KG1 (cell line): ENCODE measurements around the gene ATP10A.
A peak's percentile ranks its signal among the peaks of the same experiment; 100 is the strongest.

ENCODE experiments used
- DNase-seq: peaks from one replicate; lab custom pipeline; 2025; lab: John Stamatoyannopoulos, UW

The ATP10A gene

DNA sequence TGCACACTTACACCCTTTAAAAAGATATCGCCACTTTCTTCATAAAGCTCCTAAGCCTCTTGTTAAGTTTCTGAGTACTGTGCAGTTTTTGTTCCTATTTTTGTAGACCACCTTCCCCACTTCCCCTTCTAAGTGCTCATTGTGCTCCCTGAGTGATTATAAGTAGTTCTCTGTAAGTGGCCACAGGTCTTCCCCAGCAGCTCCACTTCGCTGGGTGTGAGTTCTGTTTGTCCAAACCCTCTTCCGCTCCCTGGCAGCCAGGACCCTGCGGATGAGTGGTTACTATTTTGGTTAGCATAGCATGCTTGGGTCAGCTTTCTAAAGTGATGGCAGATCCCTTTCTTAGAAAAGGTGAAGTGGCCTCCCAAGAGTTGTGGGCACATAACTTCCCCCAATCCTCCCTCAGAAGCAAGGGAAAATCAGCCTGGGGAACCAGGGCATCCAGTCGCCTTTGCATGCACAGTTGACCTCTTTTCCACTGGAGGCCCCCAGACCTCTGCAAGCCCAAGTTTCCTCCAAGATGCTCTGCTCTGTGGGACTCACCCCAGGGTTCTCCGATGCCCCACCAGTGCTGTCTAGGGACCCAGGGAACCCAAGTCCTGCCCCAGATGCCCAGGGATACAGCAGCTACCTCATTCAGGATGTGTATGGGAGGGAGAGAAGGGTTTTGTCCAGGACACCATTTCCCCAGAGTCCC is 69.6 kb downstream of the ATP10A start:
- DNase-seq, result peak; percentile 72

DNA sequence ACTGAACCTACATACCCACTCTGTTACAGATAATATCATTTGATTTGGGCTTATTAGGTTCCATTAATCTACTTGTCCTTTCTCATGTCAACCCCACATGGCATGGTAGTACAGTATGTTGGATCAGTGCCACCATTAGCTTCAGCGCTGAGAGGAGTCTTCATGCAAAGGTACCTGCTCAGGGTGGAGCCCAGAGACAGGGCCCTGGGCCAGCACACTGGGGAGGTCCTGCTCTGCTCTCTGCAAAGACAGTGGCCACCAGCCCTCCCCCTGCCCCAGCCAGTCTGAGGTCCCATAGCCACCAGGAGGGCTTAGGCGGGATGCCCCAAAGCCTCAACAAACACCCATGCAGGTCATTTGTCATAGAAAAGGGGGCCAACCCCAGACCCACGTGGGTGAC is 71.0 kb downstream of the ATP10A start:
- no peak for DNase-seq

DNA sequence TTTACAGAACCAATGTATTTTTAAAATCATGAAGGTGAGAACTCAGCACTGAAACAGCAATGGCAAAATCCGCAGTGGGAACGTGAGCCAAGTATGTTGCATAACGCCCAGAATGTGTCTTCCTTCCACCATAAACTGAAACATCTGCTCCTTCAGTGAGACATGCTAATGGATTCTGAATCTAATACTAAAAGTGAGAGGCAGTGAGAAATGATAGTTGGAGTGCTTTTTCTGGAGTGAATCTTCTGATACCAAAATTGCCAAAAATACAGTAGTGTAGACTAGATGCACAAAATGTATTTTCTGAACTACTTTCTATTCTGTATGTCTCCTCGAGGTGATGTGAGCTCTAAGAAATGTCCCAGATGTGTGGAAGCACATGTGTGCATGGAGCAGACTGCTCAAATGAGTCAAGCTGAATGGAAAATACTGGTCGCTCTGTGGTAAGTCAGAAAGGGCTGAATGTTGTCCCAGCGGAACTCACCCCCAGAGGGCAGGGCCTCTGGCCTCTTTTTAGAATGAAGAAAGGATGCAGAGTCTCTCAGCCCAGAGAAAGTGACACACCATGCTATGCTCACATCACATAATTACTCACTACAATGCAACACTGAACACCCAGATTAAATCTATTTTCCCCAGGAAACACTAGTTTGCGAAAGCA is 73.0 kb downstream of the ATP10A start:
- DNase-seq, result no peak

DNA sequence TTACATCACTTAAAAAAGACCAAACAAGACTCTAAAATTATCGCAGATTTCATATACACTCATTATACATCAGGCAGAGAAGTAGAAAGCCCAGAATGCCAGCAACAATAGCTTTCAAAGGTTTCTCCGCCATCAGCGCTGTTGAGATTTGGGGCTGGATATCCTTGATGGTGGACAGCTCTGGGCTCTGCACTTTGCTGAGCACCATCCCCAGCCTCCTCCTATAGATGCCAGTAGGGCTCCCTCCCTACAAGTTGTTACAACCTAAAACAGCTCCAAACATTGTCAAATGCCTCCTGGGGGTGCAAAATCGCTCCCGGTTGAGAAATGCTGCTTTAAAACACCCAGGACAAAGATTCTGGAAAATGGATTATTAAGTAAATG is 73.5 kb downstream of the ATP10A start:
- DNase-seq, result no peak

DNA sequence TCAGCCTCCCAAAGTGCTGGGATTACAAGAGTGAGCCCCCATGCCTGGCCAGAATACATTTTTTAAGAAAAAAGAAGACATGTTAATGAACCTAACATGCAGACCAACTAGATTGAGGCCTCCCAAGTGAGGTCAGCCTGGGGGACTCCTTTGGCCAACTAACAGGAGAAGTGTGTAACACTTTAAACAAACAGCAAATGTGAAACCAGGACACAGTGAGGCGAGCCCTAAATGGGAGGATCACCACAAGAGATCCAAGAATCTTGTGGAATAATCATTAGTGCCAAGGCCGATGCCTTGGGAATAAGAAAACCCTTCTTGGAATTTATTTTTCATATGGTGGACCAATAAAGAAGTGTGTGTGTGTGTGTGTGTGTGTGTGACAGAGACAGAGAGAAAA is 73.9 kb downstream of the ATP10A start:
- no peak for DNase-seq

DNA sequence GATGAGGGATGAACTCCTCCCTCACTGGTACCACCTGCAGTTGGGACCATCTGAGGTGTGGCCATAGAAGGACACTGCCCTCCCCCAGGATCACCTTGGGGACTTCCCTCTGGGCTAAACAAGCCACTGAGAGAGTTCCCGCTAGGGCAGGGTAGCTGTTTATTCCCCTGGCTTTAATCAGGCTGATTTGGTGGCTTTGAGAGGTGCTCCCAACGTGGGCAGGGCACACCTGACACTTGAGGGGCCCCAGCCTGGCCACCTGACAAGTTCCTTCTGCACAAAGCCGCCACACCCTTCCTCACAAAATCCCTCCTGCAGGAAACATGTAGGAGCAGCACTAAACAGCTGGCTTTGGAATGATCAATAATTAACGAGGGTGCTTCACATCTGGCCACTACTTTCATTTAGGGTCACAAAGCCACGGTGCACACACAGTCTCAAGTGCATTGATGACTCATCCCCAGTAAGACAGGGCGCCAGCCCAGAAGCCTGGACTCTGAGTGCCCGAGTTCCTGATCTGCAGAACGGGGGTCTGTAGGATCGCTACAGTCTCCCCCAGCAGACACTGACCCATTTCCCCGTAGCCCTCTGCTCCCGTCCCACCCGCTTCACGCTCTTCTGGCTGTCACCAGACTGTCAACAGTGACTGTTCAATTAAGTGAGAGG is 75.1 kb downstream of the ATP10A start:
- DNase-seq, result no peak

DNA sequence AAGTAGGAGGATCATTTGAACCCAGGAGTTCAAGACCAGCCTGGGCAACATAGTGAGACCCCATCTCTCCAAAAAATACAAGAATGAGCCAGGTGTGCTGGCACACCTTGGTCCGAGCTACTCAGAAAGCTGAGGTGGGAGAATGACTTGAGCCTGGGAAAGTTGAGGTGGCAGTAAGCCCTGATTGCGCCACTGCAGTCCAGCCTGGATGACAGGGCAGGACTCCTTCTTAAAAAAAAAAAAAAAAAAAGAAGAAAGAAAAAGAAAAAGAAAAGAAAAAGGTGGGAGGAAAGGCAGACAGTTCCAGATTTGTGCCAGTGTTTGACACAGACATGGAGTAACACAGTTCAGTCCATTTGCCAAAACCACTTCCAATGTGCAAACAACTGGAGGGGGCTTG is 75.7 kb downstream of the ATP10A start:
- DNase-seq, result no peak

DNA sequence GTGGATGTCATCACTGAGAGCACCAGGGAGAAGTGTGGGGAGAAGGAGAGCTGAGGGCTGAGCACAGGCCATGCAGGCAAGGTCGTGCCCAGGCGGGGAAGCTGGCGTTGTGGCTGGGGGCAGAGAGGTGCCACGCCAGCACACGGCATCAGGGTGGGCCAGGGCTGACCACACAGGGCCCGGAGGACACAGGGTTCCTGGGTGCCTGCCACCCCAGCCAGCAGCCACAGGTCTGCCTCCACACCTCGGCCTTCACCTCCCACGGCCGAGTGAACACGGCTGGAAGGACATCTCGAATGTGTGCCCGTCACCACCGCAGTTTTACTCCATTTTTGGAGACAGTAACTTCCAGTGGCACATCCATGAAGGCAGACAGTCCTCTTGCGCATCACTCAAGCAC is 77.1 kb downstream of the ATP10A start:
- DNase-seq, result no peak

DNA sequence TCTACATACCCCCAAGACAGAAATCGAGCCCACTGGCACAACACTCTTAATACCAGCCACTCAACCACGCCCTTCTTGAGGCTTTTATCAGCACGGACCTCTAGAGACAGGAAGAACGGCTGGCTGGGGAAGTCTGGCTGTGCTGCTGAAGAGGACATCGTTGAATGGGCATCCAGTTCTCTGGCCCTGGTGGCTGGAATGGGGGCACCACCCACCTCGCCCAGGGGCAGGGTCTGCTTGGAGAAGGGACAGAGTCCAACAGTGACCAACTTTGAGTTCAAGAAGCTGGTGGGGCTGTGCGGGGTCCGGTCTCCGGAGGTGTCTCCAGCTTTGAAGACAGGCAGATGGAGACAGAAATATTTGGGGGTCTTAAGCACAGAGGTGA is 77.5 kb downstream of the ATP10A start:
- no peak for DNase-seq

DNA sequence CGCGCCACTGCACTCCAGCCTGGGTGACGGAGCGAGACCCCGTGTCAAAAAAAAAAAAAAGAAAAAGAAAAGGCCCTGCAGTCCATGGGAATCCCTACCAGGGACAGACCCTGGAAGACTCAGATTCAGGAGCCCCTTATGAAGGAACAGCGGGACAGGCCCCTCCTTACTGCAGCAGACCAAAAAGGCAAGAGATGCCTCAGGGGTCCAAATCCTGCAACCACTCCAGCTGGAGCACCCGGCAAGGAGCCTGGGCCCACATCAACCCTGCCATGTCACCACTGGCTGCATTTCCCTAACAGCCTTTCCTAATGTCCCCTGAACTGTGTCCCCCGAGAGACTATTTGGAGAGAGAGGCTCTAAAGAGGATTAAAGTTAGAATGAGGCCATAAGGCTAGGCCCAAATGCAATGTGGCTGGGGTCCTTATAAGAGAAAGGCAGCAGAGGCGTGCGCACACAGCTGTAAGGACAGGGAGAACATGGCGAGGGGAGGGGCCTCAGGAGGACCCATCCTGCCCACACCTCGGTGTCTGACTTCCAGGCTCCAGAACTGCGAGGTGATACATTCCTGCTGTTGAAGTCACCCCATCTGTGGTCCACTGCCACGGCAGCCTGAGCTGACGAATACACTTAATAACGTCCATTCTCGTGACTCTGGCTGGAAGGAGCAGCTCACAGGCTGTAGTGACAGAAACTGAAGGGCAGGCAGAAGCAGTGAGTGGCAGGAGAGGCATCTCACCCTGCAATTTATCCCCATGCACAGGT is 78.1 kb downstream of the ATP10A start:
- DNase-seq, result no peak

DNA sequence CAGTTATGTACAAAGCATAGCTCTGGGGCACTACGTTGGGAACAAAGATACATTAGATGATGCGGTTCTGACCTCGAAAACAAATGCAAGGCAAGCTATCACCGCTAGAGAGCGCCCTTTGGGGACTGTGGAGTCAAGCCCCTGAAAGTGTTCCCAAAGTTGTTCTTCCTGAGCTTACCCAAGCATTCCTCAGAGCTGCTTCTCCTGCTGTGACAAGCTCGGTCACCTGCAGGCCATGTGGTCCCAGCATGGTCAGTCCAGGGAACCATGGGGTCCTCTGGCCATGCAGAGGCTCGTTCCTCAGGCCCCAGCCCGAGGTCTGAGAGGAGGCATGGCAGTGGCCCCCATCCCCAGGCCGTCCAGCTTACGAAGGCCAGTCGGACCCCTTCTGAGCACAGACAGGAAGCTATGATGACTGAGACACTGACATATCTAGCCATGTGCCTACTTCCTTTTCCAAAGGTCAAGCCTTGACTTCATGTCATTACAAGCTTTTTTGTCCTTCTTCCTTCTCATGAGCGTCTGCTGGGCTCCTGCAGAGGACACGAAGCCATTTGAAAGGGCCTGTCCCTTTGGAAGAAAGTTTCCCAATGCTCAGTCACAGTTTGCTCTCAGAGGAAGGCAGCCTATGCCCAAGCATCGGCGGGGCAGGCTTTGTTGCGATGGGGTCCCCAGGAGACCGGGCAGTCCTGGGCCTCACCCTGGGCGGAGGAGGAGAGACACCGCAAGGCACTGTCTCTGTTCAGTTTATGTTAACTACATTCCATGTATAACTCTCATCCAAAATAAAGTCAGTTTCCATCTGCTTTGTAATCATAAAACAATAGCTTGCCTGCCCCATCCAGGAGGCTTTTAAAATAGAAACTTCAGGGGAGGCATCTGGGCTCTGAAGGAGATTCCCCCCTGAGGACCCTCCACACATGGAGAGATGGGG is 79.3 kb downstream of the ATP10A start:
- no peak for DNase-seq

DNA sequence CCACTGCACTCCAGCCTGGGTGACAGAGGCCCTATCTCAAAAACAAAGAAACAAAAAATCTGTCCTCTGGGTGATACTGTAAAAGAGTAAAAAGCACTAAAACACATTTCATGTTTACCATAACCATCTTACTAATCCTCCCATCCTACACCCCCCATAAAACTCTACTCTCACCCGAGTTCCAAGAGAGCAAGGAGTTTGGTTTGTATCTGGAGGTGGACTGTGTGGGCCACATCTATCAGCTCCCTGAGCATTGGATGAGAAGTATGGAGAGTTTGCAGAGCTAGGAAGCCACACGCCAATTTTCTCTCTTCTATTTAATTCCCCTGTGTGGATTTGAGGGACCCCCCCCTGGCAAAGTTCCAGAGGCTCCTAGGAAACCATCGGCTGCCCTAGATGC is 80.0 kb downstream of the ATP10A start:
- DNase-seq, result no peak

DNA sequence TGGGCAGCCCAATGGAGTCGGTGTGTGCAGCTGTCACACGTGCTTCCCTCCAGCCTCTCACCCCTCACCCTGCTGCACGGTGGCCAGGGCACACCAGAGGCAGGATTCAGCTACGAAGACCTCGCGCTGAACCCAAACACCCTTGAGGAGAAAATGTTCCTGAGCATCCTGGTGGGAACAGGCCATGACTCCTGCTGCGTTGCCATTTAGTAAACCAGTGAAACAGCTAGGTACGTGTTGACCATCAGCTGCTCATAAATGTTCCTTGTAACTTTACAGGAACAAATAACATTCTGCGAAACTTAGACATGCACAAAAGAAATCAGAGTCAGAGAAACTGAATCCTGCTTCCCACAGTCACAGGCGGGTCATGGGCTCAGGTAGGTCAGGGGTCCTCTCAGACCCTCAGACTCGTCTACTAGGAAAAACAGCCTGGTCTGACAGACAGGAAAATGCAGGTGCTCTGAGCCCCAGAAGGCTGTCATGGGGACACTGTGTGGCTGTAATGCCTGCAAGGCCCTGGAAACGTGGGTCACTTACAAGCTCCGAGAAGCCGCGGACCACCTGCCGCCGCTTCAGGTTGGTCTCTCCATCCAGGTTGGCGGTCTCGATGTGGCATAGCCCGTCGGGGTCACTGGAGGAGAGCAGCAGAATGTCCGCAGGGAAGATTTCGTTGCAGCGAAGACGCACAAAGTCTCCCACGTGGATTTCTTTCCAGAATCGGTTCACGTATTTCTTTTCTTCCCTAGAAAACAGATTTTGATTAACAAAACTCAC is 82.5 kb downstream of the ATP10A start:
- DNase-seq, result no peak

DNA sequence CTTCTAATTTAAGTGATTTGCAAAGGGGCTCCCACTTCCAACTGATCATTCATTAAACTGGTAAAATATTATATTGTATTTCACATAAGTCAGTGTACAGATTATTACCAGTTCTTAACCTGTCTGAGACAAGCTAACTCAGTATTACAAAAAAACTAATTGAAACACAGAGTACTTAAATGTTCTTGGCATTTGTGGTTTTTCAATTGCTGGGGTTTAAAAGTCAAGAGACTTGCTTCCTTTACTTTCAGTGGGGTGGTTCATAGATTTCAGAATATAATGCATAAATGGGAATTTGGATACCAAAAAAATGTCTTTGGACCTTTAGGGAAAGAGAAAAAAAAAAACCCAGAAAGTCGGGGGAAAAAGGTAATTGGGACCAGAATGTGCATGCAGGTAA is 85.0 kb downstream of the ATP10A start:
- no peak for DNase-seq

DNA sequence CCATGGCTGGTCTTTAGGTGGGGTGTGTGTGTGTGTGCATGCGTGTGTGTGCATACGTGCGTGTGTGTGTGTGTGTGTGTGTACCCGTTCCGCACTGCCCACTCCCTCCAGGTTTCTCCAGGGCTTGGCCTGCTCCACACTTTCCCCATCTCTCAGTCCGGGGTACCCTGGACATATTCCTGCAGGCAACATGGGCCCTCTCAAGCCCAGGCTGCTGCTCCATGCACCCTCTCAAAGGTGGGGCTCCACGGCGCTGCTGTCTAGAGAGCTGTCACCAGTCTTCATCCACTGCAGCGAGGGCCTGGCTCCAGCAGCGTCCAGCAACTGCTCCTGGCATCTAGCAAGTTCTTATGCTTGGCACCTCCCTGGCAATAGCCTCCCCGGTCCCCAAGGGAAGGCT is 86.1 kb downstream of the ATP10A start:
- DNase-seq, result no peak

DNA sequence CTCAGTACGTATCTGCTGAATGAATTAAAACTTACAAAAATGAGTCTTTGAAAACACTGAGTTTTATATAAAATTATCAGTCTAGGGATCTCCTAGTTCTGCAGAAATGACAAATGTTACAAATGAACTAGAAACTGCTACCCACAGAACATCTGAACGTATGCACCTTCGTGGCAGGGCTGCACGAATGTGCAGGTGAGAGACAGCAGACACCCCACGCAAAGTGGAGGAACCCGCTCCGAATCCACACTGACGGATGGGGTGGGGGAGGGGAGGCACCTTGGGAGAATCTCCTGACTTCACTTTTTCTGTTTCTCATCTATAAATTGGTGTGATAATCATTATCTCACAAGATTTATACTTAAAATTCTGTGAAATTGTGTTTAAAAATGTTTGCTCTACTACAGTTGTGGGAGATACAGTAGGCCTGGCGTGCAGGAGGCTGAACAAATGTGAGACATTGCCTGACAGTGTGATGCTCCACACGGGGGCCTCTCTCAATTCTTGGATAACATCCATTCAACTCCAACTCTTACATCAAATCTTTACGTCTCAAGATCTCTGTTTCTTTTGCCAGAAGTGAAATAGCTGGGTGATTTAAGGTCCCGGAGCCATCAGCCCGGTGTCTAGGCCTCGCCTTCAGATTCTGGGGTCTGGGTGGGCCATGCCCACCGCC is 86.9 kb downstream of the ATP10A start:
- no peak for DNase-seq

DNA sequence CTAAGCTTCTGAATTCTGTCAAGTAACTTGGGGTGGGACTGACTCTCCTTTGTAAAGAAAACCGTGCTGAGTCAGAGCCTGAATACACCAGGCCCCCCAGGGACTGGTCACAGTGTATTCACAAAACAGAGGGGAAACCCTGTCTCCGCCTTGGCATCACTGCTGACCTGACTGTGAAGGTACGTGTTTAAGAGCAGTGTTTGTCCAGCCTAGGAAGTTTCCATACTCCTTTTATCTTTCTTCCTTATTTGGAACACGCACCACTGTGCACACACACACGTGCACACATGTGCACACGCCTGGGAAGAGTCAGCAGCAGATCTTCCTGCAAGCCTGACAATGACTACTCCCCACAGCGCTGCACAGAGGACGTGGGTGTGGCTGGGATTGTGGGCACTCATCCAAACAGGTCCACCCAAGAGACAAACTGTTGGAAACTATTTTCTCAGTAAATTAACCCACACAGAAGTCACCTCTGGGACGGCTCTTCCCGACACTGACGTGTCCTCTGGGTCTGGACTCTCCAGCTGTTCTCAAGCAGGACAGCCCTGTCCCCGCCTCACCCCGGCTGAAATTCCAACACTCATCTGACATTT is 87.7 kb downstream of the ATP10A start:
- no peak for DNase-seq

DNA sequence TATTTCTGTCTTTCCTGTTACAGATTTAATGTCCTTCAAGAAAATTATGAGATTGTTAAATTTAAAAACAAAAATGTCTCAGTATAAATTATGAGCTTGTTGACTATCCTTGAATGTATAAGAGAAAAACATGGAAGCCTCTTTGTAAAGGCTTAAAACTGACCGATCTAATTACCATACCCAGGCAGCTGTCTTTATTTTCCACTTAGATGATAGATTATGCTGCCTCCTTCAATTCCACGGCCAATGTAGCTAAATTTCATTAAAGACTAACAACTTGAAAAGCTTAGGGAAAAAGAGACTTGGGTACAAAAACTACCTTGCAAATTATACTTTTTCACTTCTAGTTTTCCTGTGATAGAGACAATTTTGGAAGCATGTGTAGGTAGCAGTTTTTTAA is 88.3 kb downstream of the ATP10A start:
- DNase-seq, result no peak

DNA sequence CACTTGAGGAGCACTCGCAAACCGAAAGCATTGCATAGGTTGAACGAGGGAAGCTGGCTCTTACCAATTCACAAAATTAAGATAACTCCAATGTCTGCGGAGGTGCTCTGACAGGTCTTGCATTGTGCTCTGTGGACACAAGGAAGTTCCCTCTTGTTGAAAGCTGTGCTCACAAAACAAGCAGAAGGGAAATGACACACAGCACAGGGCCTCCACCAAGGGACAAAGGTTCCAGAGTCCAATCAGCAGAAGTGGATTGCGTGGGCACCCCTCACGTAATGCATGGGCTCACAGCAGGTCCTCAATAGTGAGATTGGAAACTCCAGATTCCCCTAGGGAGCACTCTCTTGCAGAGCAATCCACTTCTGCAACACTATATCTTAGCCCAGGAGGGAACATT is 89.9 kb downstream of the ATP10A start:
- no peak for DNase-seq

DNA sequence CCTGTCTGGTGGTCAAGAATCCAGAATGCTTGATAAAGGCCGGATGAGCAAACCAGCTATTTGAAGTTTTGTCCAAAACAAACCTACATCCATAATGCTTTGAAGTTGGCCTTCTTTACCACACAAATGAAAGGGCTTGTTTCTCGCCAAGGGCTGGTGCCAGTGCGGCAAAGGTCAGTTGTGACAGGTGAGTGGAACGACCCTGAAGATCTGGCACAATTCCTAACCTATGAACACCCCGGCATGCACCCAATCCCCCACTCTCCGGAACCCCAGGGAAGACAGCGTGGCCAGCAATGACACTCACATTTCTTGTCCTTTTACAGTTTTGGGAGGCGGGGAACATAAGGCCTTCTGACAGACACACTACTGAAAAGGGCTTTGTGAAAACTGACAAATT is 90.6 kb downstream of the ATP10A start:
- no peak for DNase-seq
